ENCODE results near the gene CHRM4.

Gene CHRM4

GRCh38 chr11:46367244-46367915 is 24.2 kb downstream of the CHRM4 start:
- no peak for DNase-seq

GRCh38 chr11:46366661-46367161 is 24.9 kb downstream of the CHRM4 start:
- no peak for DNase-seq

DNA sequence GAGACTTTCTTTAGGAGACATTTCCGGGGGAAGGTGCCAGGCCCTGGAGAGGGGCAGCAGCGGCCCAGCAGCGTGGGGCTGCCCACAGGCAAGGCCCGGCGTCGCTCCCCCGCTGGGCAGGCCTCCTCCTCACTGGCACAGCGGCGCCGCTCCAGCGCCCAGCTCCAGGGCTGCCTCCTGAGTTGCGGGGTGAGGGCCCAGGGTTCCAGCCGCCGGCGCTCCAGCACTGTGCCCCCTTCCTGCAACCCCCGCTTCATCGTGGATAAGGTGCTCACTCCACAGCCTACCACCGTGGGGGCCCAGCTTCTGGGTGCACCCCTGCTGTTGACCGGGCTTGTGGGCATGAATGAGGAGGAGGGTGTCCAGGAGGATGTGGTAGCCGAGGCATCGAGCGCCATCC is 25.3 kb downstream of the CHRM4 start:
- DNase-seq, result no peak

DNA sequence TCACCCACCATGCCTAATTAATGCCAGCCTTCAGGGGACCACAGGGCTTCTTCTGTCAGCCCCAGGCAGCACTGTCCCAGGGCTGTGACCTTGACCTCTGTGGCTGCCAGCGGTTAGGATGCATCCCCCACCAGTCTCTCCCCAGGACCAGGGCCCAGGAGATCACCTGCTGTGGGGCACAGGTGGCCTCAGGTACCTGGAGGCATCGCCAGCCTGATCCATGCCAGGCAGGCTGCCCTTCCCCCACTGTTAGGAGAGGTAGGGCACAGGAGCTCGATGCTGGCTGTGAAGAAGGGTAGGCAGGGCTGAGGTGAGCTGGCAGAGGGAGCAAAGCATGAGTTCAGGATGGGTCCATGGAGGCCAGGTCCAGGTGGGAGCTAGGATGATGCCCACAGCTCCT is 26.8 kb downstream of the CHRM4 start:
- no peak for DNase-seq

GRCh38 chr11:46364056-46364455 is 27.5 kb downstream of the CHRM4 start:
- no peak for DNase-seq

GRCh38 chr11:46363455-46364005 is 28.0 kb downstream of the CHRM4 start:
- no peak for DNase-seq

DNA sequence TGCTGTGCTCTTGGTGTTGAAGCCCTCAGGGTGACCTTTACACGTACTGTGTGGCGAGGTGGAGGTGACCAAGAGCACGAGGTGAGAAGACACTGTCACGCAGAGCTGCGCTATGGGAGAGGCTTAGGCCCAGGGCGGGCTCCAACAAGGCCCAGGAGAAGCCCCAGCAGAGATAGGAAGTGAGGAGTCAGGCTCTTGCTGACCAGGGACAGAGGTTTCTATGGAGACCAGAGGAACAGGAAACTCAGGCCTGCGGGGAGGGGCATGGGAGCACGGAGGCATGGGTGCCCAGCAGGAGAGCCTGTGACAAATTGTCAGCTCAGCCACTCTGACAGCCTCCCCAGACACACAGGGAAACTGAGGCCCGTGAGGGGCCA is 28.6 kb downstream of the CHRM4 start:
- no peak for DNase-seq

GRCh38 chr11:46362156-46363030 is 29.2 kb downstream of the CHRM4 start:
- no peak for DNase-seq

- DNase-seq, result no peak
These were observed 30.1 kb downstream of the CHRM4 start for GRCh38 chr11:46361283-46362155.

DNA sequence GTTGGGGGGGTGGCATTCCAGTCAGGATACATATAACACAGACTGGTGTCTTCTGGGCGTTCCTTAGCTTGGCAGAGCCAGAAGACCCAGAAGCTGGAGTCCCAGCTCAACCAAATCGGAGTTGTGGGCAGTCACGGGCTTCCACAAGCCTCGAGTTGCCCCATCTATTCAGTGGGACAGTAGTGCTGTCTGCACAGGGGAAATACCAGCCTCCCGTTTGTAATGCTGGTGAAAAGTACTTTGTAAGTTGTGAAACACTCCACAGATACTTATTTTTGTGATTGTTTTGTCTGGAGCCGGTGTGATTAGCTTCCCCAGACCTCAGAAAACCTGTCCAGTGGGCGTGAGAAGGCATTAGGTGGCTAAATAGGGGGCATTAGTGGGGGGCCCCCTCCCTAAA is 30.7 kb downstream of the CHRM4 start:
- no peak for DNase-seq

DNA sequence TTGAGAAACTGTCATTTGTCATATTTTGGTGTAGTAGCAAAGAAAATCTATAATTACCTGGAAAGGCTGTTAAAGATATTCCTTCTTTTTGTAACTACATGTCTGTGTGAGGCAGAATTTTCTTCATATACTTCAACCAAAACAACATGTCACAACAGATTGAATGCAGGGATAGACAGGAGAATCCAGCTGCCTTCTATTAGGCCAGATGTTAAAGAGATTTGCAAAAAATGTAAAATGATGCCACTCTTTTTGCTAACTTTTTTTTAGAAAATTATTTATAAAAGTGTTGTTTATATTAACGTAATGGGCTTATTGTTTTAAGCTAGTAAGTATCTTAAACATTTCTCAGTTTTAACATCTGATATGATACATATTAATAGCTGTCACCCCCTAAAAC is 31.6 kb downstream of the CHRM4 start:
- no peak for DNase-seq

GRCh38 chr11:46357483-46357936 is 34.1 kb downstream of the CHRM4 start:
- no peak for DNase-seq

- DNase-seq, result no peak
These were observed 34.6 kb downstream of the CHRM4 start for GRCh38 chr11:46356924-46357482.

DNA sequence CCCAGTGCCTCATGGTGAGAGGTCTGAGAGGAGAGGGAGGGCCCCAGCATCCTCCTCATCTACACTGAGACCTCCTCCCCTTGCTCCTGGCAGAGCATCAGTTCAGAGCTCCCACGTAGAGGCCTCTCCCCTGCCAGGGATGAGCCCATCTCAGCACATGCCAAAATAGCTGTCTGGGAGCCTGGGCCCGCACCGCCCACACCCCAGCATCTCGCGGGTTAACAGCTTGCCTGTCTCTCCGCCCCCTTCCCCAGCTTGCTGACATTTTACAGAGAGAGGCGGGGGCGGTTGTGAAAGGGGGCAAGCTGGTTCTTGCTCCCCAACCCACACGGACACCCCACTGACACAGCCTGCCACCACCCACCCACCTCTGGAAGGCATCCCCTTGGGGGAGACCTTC is 37.9 kb downstream of the CHRM4 start:
- no peak for DNase-seq

GRCh38 chr11:46352063-46352841 is 39.3 kb downstream of the CHRM4 start:
- DNase-seq, result no peak

DNA sequence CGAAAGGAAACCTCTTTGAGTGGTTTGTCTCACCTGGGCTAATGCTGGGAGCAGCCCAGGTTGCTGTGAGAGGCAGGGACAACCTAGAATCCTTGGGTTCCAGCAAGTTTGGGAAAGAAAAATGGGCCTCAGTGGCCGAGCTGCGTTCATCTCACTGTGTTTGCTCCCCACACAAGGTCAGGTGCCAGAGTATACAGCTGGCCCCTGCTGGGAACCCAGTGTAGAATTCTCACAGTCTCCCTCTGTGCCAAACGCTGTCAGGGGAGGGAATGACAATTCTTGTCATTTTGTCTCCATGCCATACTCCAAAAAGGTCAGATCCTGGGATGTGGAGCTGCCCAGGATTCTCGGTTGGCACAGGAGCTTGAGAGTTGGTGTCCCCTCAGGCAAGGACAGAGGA is 40.0 kb downstream of the CHRM4 start:
- no peak for DNase-seq

DNA sequence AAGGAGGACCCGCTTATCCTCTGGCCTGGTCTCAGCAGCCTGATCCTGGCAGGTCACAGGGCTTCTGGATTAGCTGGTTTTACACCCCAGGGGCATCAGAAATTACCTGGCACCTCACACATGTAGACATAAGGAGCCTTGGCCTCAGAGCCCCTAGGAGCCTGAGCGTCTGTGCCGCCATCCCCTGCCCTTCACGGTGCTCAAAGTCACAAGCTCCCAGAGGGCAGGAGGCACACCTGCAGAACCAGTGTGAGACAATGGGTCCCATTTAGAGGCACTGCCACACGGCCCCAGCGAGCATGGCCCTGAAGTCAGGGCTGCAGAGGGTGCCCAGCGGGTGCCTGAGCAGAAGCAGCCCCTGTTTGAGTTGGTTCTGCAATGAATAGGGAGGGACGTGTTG is 40.4 kb downstream of the CHRM4 start:
- DNase-seq, result no peak

- no peak for DNase-seq
These were observed 40.9 kb downstream of the CHRM4 start for GRCh38 chr11:46350695-46351094.

GRCh38 chr11:46348566-46349401 is 42.8 kb downstream of the CHRM4 start:
- no peak for DNase-seq

DNA sequence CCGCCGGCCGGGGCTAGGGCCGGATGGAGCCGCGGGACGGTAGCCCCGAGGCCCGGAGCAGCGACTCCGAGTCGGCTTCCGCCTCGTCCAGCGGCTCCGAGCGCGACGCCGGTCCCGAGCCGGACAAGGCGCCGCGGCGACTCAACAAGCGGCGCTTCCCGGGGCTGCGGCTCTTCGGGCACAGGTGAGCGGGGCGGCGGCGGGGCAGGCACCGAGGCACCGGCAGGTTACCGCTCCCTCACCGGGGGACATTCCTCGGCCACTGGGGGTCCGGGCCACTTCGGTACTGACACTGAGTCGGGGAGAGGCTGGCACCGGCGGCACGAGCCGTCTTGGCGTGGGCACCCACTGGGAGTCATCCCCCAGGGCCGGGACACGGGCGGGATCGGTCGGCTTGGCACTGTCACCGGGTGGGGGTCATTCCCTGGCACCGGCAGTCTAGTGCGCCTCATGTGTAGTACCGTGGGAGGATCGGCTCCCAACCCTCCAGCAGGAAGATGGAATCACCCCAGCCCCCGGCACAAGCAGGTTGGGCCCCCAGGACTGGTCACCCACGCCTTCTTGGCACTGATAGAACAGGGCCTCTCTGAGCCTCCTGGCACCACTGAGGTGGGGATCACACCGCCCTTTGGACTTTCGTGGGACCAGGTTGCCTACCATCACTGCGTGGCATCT is 43.8 kb downstream of the CHRM4 start:
- DNase-seq, result no peak
